A549 treated with AZD9567 at 1 μM for 4 hours (cell line): Measurements from ENCODE around the gene DDRGK1. TPM values are rescaled to one million over a fixed set of nuclear protein-coding genes. Genes with fewer than 3 reads are reported as not detected.

ENCODE experiments used
- total RNA-seq: library from RNA; stranded (reverse); fragments of 200-300 nt; extraction: Qiagen RNA extraction; gene quantifications from 5 replicates; pipeline ENCODE4 v1.2.3, GENCODE V29; 2022; ENCODE audit not compliant: insufficient read depth

DDRGK1 gene
- 73.3 to 101 TPM (median 95.7 TPM) in 5 replicates for total RNA-seq

GRCh38 chr20:3204124-3204794, at the start of gene DDRGK1:
TSS of gene DDRGK1 (minus strand) at chr20:3204682. CDS start at chr20:3204627, 55 bp downstream.

GRCh38 chr20:3239026-3239866, 34.8 kb upstream of the DDRGK1 start, which contains the start of gene SLC4A11:
TSS of gene SLC4A11 (minus strand) at chr20:3239190. CDS start at chr20:3239137, 53 bp downstream.

GRCh38 chr20:3209257-3209945, 4.9 kb upstream of the DDRGK1 start, which contains the start of gene ITPA:
TSS of gene ITPA (plus strand) at chr20:3209498. CDS start at chr20:3209552, 54 bp downstream.

DNA sequence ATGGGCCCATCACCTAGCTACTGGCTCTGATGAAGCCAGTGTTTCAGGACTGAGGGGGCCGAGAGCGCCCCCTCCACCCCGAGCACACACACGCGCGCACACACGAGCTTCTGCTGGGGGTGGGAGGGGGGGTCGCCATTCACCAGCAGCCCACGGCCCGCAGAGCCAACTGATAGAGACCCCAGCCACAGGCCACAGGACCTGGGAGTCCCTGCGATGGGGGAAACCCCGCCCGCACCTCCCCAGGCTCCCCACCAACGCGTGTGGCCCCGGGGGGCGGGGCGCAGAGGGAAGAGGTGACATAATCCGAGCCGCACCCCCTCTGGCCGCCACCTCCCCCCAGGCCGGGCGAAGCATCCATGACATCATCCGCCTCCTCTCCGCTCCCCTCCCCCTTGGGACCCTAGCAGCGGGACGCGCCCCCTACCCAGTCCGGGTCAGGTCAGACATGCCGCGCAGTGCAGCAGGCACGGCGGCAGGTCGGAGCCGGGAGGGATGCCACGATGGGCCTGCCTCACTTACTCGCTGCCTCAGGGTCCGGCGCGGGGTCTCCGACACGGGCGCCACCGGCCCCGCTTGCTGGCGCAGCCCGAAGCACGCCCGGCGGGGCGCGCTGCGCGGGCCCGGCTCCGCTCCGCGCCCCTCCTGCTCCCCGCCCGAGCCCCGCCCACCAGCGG, 31.4 kb downstream of the DDRGK1 start, which contains the start of gene LZTS3:
LZTS3 (minus strand) TSS at position 617 of the 677 bp plus-strand sequence. CDS start 6,386 bp downstream, outside the sequence.

Other genes starting within 250 kb of the DDRGK1 start
- gene GNRH2, start 161.1 kb downstream of the DDRGK1 start, total RNA-seq, result 0.23 to 0.52 TPM (median 0.46 TPM) in 4 of 5 replicates, not detected in the other
- gene MRPS26, start 158.6 kb downstream of the DDRGK1 start, total RNA-seq, result 100 to 174 TPM (median 163 TPM) in 5 replicates
- 0.26 TPM in 1 of 5 replicates, not detected in the others for gene OXT, start 133.1 kb downstream of the DDRGK1 start, total RNA-seq
- 0.20 TPM in 1 of 5 replicates, not detected in the others for gene AVP, start 120.0 kb downstream of the DDRGK1 start, total RNA-seq
- 45.9 to 57.7 TPM (median 47.3 TPM) in 5 replicates for gene FASTKD5, start 44.8 kb downstream of the DDRGK1 start, total RNA-seq
- 4.4 to 7.9 TPM (median 5.2 TPM) in 5 replicates for gene UBOX5, start 44.8 kb downstream of the DDRGK1 start, total RNA-seq
- 4.0 to 4.9 TPM (median 4.2 TPM) in 5 replicates for gene LZTS3, start 31.1 kb downstream of the DDRGK1 start, total RNA-seq
- gene ITPA, start 4.8 kb upstream of the DDRGK1 start, total RNA-seq, result 114 to 135 TPM (median 130 TPM) in 5 replicates
- 9.4 to 12.1 TPM (median 10.4 TPM) in 5 replicates for gene SLC4A11, start 34.5 kb upstream of the DDRGK1 start, total RNA-seq
- 5.3 to 7.2 TPM (median 6.3 TPM) in 5 replicates for gene DNAAF9, start 203.0 kb upstream of the DDRGK1 start, total RNA-seq